ENCODE results near the gene GPRIN3.

The GPRIN3 gene

GRCh38 chr4:89357340-89357739, 49.7 kb upstream of the GPRIN3 start:
- no peaks in the 10 kb centered on the region for H3K9me3 ChIP-seq (ENCODE audit: control insufficient read depth, insufficient read depth, low read depth, low read length)
- H3K27ac ChIP-seq (ENCODE audit: extremely low read depth, low read depth, low read length) = no peak overlapping the region
- H3K4me3 ChIP-seq (ENCODE audit: low read depth, low read length) = no peak overlapping the region
- no peak for TF ChIP-seq ZNF155 (tag by site-specific recombination; IDR thresholded peaks at IDR 0.05)
- ChIA-PET POLR2A (no interaction called here), CTCF (interaction anchor here (0.6 kb wide), 1 partner anchor 539 kb away, joined by 6 read pairs; no protein-coding TSS in a partner anchor)
- H3K4me1 ChIP-seq (ENCODE audit: control insufficient read depth, insufficient read depth, low read length) = peaks cover 14% of the 10 kb centered on the region
- H3K36me3 ChIP-seq (ENCODE audit: control insufficient read depth in 2 of 2, insufficient read depth in 1 of 2, low read length in 2 of 2) = no peaks in the 10 kb centered on the region

- Histone ChIP-seq H3K4me3 (ENCODE audit: low read depth, low read length) (no peak overlapping the region), H3K27ac (ENCODE audit: extremely low read depth, low read depth, low read length) (no peak overlapping the region), H3K9me3 (ENCODE audit: control insufficient read depth, insufficient read depth, low read depth, low read length) (no peaks in the 10 kb centered on the region), H3K36me3 (ENCODE audit: control insufficient read depth in 2 of 2, insufficient read depth in 1 of 2, low read length in 2 of 2) (no peaks in the 10 kb centered on the region), H3K4me1 (ENCODE audit: control insufficient read depth, insufficient read depth, low read length) (peaks cover 14% of the 10 kb centered on the region)
- ChIA-PET POLR2A (no interaction called here), CTCF (no interaction called here)
- TF ChIP-seq ZNF423 (tag by site-specific recombination; IDR thresholded peaks at IDR 0.05) (no peak), ZNF23 (tag by site-specific recombination; IDR thresholded peaks at IDR 0.05; ENCODE audit: borderline replicate concordance) (no peak), SP7 (tag by site-specific recombination; IDR thresholded peaks at IDR 0.05) (peak; percentile 62), KLF17 (tag by site-specific recombination; IDR thresholded peaks at IDR 0.05) (no peak), ZBTB8A (tag by site-specific recombination; IDR thresholded peaks at IDR 0.05) (no peak), ZNF596 (tag by site-specific recombination; IDR thresholded peaks at IDR 0.05) (no peak), ZNF791 (tag by site-specific recombination; IDR thresholded peaks at IDR 0.05) (no peak), RBAK (tag by site-specific recombination; IDR thresholded peaks at IDR 0.05) (no peak), ZNF600 (tag by site-specific recombination; IDR thresholded peaks at IDR 0.05) (no peak), PRDM6 (tag by site-specific recombination; IDR thresholded peaks at IDR 0.05) (peak; percentile 95), PBX3 (CRISPR knock-in tag; IDR thresholded peaks at IDR 0.05) (no peak), PRDM4 (tag by site-specific recombination; IDR thresholded peaks at IDR 0.05) (no peak), ZNF221 (tag by site-specific recombination; IDR thresholded peaks at IDR 0.05; ENCODE audit: borderline replicate concordance) (no peak), ZNF311 (tag by site-specific recombination; IDR thresholded peaks at IDR 0.05; ENCODE audit: borderline replicate concordance) (no peak), ZNF174 (tag by site-specific recombination; IDR thresholded peaks at IDR 0.05) (no peak), OSR2 (tag by site-specific recombination; IDR thresholded peaks at IDR 0.05) (peak; percentile 70), ZFP41 (tag by site-specific recombination; IDR thresholded peaks at IDR 0.05; ENCODE audit: borderline replicate concordance) (no peak), ZNF785 (tag by site-specific recombination; IDR thresholded peaks at IDR 0.05) (no peak), ZNF701 (tag by site-specific recombination; IDR thresholded peaks at IDR 0.05) (no peak), ZNF138 (tag by site-specific recombination; IDR thresholded peaks at IDR 0.05; ENCODE audit: borderline replicate concordance) (no peak), PRDM10 (tag by site-specific recombination; IDR thresholded peaks at IDR 0.05) (0 out of 2 replicates have a peak, but pooled peaks have one; percentile 34), SETDB1 (IDR thresholded peaks at IDR 0.05; ENCODE audit: insufficient read length, low read length) (no peak), SALL2 (tag by site-specific recombination; IDR thresholded peaks at IDR 0.05; ENCODE audit: borderline replicate concordance) (no peak), SCRT2 (tag by site-specific recombination; IDR thresholded peaks at IDR 0.05) (no peak), GFI1B (tag by site-specific recombination; IDR thresholded peaks at IDR 0.05) (no peak)
Observed at GRCh38 chr4:89356086-89356485, 48.5 kb upstream of the GPRIN3 start.

Measured in HEK293 (cell line).